ENCODE measurements around the gene LTBP1.

DNA sequence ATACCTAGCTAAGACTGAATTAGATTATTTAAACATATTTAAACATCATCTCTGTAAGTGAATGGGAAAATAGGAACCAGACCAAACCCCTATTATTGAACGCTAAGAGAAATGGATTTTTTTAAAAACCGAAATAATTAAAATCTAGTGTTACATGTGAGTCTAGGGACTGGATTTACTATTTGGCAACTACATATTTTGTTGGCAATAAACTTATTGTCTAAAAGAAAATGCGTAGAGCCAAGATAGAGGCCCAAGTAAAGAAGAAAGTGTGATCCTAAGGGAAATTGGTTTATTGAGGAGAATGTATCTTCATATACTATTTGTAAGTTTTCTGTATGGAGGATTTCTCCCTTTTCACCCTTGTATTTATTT, 105.6 kb downstream of the LTBP1 start:
- TF ChIP-seq POLR2A (IDR thresholded peaks at IDR 0.05) (no peak), EP300 (IDR thresholded peaks at IDR 0.05) (no peak)
- TF ChIP-seq, protein P1, sequence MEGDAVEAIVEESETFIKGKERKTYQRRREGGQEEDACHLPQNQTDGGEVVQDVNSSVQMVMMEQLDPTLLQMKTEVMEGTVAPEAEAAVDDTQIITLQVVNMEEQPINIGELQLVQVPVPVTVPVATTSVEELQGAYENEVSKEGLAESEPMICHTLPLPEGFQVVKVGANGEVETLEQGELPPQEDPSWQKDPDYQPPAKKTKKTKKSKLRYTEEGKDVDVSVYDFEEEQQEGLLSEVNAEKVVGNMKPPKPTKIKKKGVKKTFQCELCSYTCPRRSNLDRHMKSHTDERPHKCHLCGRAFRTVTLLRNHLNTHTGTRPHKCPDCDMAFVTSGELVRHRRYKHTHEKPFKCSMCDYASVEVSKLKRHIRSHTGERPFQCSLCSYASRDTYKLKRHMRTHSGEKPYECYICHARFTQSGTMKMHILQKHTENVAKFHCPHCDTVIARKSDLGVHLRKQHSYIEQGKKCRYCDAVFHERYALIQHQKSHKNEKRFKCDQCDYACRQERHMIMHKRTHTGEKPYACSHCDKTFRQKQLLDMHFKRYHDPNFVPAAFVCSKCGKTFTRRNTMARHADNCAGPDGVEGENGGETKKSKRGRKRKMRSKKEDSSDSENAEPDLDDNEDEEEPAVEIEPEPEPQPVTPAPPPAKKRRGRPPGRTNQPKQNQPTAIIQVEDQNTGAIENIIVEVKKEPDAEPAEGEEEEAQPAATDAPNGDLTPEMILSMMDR (IDR thresholded peaks at IDR 0.05) = no peak

Data from ovary (tissue), 3 donors.